GM12875 (cell line): ENCODE results near the gene FUZ.

Experiments
- H3K4me3 ChIP-seq: one replicate; pipeline ENCODE4 v1.5.1; 2011; ENCODE audit warnings: low read depth, low read length, control low read depth
- CTCF ChIP-seq: IDR thresholded peaks from 2 replicates; pipeline ENCODE4 v1.5.1; 2011; ENCODE audit warnings: low read depth, mild to moderate bottlenecking, control low read depth, inconsistent platforms, low read length, moderate library complexity, borderline replicate concordance; ENCODE audit not compliant: insufficient read depth

Gene FUZ

GRCh38 chr19:49761625-49762311, 51.3 kb downstream of the FUZ start:
- no peak overlapping the region for H3K4me3 ChIP-seq
- no peak for TF ChIP-seq CTCF

DNA sequence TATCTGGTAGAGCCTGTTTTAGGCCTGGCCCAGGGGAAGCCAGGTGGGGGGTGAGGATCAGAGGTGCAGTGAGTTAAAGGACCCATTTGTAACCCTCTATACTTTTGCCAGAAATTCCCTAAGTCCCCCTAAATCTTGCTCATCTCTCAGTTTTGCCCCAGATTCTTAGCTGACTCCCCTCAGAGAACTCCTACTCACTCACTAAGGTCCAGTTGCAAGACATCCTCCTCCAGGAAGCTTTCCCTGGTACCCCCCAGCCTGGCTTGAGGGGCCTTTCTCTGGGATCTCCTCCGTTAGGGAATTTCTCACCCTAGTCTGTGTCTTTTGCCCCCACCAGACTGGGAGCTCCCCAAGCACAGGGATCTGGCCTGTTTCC, 51.9 kb downstream of the FUZ start:
- no peak overlapping the region for H3K4me3 ChIP-seq
- no peak for TF ChIP-seq CTCF

DNA sequence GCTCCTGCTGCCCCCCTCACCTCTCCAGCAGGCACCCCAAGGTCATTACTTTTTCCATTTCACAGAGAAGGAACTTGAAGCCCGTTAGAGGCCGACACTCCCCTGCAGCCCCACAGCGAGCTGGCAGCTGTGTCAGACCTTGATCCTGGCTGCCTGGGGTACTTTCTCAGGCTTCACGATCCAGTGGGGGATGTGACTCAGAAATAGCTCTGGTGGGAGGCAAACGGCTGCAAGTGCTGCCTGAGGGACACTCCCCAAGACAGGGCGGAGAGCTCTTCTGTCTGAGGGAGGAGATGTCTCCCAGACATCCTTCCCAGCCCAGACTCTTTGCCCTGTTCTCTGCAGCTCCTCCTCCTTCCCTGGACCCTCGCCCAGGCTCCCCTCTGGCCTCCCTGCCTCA, 54.8 kb downstream of the FUZ start:
- H3K4me3 ChIP-seq: no peak overlapping the region
- TF ChIP-seq CTCF: no peak
